HG03060 (cell line): Measurements from ENCODE around the gene IL2RA.
"Not testable (repeated sequence)": the region's sequence is repeated elsewhere in the genome, so short reads cannot be mapped to it uniquely, and the experiment has no call there.

Experiments used
- ATAC-seq: cut with Tn5 transposase; IDR thresholded peaks from one replicate; pipeline ENCODE4 v1.9.1; 2021; ENCODE audit warnings: low read depth, moderate number of reproducible peaks; ENCODE audit not compliant: unreplicated experiment

The IL2RA gene

DNA sequence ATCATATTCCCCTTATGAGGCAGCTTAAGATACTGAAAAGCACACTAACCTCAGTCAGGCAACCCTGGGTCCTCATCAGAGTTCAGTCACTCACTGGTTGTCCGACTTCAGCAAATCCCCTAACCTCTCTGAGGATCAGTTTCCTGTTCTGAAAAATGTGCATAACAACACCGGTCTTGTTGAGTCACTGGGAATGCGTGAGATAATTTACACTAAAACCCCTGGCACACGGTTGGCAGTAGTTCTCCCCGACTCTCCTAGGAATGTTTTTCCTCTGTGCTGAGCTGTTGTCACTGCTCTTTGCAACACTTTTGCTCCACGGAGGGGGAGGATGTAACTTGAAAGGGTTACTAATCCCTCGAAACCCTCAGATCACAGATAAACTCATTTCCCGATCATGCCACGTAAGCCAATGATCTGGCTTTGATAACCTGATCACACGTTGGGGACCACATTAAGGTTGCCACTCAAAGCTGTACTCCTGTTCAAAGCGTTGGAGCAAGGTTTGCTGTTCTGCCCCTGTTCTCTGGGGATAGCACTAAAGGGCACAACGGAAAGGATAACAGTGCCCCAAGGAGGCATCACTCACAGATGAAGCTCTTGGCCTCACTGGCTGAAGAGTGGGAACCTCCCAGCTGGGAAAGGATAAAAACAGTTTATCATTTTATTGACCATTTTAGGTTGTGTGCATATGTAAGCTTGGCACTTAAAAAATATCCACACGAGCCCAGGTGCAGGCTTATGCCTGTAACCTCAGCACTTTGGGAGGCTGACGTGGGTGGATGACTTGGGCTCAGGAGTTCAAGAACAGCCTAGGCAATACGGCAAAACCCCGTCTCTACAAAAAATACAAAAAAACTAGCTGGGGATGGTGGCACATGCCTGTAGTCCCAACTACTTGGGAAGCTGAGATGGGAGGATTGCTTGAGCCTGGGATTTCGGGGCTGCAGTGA, 21.6 kb upstream of the IL2RA start:
- ATAC-seq = no peak

GRCh38 chr10:6082496-6083395, 20.6 kb upstream of the IL2RA start:
- ATAC-seq = no peak

GRCh38 chr10:6080417-6080973, 18.3 kb upstream of the IL2RA start:
- ATAC-seq = no peak

- no peak for ATAC-seq
These were observed 16.9 kb upstream of the IL2RA start for GRCh38 chr10:6079044-6079443.

DNA sequence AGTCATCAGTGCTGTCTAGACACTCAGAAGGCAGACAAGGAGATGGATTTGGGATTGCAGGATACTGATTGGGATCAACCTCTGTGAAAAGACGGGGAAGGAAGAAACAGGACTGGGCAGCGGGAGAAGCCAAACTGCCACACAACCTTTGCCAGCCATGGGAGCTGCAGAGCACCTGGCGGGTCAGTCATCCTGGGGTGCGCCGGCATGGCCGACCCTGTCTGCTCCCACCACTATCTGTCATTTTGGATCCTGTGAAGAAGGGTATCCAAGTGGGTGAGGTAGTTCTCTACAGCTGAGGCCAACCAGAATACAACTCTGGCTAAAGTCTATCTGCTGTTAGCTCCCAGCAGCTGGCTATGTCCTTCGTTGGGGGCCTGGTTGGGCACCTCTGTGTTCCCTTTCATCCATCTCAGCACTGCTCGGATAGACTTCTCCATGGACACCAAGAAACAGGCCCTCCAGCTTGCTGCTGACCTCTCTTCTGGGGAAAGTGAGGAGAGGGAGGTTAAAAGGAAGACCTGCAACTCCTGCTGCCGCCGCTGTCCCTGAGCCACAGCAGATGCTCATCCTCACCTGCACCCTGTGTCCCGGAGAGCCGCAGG, 15.0 kb upstream of the IL2RA start:
- no peak for ATAC-seq

GRCh38 chr10:6074489-6075301, 12.5 kb upstream of the IL2RA start:
- no peak for ATAC-seq

DNA sequence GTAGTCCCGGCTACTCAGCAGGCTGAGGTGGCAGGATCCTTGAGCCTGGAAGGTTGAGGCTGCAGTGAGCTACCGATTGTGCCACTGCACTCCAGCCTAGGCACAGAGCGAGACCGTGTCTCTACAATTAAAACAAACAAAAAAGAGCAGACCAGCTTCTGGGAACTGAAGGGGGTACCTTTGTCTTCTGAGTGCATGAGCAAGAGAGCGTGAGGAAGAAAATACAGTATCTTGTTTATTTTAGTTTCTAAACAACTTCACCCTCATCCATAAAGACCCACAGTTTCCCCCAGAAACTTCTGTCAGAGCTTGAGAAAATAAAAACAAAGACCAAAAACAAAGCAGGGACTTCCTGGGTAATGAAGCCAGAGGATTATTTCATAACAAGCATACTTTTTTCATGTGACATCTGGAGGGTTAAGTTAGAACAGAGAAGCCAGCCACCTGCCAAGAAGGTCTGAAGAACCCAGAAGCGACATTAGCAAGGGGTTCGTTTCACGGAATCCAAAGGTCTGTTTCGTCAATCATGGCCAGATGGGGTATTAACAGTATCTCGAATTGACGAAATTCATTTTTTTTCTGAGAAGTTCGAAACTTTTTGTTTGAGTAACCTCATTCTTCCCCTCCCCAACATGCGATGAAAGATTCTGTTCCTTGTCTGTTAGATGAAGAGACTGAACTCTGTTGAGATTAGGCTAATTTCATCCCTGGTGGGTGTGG, 10.2 kb upstream of the IL2RA start:
- ATAC-seq = no peak

DNA sequence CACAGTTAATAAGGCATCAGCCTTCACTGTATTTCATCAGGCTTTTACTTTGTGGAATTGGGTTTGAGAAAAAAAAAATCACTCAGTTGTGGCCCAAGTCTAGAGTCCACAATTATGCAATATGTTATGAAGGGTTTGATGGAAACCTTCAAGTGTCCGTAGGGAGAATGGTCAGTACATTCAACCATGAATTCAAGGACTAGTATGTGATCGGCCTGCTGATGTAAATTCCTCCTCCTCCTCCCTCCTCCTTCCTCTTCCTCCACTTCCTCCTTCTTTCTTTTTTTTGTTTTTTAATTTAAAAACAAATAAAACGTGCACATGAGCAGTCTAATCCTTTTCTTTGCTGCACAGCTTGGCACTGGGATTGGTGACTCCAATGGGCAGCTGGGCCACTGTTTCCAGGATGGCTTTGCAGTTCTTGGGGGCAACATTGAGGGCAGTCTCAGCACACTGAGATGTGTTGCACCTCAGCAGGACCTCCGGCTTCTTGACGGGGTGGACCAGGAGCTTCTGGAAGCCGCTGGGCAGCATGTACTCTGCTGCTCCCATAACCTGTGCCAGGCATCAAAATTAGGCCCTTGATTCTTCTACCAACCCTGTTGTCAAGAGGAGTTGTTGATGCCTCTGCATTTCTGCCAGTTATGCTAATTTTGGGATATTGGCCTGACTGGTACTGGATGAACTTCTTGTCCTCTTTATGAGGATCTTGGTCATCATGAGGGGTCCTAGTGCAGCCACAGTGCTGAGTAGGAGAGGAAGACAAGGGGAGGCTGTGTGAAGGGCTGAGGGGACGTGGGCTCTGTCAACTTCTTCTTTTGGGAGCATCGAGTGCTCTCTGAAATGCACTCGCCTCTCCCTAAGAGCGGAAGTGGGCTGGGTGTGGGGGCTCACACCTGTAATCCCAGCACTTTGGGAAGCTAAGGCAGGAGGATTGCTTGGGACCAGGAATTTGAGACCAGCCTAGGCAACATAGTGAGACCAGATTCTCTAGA, 9.3 kb upstream of the IL2RA start:
- no peak for ATAC-seq

DNA sequence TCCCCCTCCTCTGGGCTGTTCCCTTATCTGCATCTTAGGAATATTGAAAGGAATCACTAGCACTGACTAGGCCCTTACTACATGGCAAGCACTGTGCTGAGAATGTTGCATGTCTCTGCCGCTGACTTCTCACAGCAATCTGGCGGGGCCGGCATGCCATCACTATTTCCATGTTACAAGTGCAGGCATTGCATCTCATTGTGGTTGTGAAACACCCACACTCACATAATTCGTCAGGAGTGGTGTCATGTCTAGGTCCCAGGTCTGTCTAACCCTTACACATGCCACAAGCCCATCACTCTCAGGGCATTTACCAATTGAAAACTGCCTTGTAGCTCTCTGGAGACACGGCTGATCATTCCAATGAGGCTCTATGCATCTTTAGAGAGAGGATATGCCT, 8.5 kb upstream of the IL2RA start:
- no peak for ATAC-seq

DNA sequence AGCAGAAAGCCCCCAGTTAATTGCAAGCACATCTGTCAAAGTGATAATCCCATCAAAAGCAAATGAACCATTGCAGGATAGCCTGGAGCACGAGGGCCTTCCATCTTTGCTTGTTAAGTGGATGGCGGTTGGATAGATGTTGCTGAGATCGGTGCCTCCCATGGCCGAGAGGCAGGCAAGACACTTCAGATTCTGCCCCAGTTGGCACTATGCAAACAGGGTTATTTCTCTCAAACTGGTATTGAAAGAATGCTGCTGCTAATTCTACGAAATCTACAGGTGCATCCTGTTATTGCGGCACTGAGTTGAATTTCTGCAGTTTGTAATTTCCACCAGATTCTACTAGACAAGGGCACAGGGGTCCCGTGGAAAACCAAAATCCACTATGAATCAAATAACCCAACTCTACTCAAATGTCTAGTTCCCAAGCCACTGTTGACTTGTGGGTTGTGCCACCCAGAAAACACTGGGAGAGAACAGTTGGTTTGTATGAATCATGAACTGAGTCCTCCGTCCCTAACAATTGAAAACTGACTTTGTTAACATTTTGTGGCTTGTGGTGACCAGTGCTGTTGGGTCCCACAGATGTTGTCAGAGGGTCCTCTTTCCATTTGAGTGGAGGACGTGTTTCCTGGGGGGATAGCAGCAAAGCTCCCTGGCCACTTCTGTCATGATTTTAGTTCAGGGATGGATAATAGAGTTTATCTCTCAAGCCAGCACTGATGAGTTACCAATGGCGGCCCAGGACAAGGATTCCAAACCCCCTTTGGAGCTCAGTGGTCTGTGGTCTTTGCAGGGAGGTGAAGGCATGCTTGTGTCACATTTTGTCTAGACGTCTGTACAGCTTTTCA, 7.1 kb upstream of the IL2RA start:
- ATAC-seq = no peak

DNA sequence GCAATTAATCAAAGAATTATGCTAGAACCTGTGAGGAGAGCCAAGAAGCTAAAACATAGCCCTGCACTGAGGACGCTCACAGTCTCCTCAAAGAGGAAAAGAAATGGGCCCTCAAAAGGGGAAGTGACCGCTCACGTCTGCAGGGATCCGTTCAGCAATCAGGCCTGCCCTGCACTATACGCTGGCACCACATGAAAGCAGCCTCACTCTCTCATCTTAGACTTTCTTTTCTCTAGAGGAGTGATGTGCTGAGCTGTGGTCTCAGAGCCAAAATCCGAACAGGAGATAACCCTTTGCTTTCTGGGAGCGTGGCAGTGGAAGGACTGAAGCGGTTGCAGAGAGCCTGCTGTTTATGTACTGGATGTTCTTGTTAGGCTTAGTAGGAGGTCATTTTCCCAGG, 6.3 kb upstream of the IL2RA start:
- no peak for ATAC-seq

- ATAC-seq = no peak
These were observed 5.8 kb upstream of the IL2RA start for GRCh38 chr10:6068006-6068405.

DNA sequence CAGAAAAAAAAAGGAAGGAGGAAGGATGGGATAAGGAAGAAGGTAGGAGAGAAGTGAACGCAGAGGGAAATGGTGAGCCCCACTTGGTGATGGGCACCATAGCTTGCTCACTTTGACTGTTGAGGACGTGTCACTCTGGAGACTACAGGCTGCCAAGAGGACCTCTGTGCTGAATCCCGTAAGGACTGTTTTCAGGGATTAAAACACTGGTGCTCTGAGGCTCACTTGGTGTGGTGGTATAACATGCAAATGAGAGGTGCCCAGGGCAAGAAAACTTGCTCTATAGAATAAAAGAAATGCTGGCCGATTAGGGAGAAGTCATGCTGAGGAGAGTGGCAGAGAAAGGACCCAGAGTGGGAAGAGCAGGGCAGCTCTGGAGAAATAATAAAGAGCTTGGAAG, 5.3 kb upstream of the IL2RA start:
- ATAC-seq = no peak

- ATAC-seq = no peak
These were observed 3.7 kb upstream of the IL2RA start for GRCh38 chr10:6065835-6066234.

DNA sequence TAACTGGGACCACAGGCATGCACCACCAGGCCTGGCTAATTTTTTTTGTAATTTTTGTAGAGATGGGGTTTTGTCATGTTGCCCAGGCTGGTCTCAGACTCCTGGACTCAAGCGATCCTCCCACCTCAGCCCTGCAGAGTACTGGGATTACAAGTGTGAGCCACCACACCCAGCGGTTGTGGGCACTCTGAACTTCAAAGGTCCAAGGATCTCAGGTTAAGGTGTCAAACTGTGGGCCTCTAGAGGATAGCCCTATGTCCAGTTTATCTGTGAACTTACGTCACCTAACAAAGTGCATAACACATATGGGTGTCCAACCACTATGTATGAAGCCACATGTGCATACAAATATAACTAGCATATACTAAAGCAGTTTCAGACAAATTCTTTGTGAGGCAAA, 3.2 kb upstream of the IL2RA start:
- no peak for ATAC-seq

- not testable (repeated sequence) for ATAC-seq
These were observed 2.6 kb upstream of the IL2RA start for GRCh38 chr10:6064726-6065125.

- ATAC-seq = no peak
These were observed 2.0 kb upstream of the IL2RA start for GRCh38 chr10:6064119-6064518.
